K562 (cell line): Measurements from ENCODE around the gene SPATA21. TPM values are rescaled to one million over a fixed set of nuclear protein-coding genes. Genes with fewer than 3 reads are reported as not detected.
A peak's percentile ranks its signal among the peaks of the same experiment; 100 is the strongest.

Experiments
- ERF ChIP-seq: fragments of 450-650 bp; formaldehyde crosslinking; IDR thresholded peaks from 2 replicates; pipeline ENCODE4 v1.4.0; 2020; ENCODE audit warnings: mild to moderate bottlenecking, mixed read lengths
- ETV1 ChIP-seq: fragments of 450-650 bp; conservative IDR thresholded peaks from 2 replicates; pipeline ENCODE4 v1.6.1; 2016; ENCODE audit warnings: missing genetic modification characterization, control low read depth, low read depth, missing compliant biosample characterization
- FOXA1 ChIP-seq: fragments of 450-650 bp; IDR thresholded peaks from 2 replicates; pipeline ENCODE4 v1.6.1; 2016; ENCODE audit warnings: mild to moderate bottlenecking, borderline replicate concordance
- FOXK2 ChIP-seq, 2 experiments: fragments of 450-650 bp; IDR thresholded peaks in 1 of 2; conservative IDR thresholded peaks in 1 of 2; 2 replicates each; pipeline ENCODE4 v1.6.1; 2016; ENCODE audit warnings: low read depth in 2 of 2, mild to moderate bottlenecking in 1 of 2
- HDAC6 ChIP-seq: IDR thresholded peaks from 2 replicates; pipeline ENCODE4 v1.6.1; 2012; ENCODE audit warnings: low read depth, mild to moderate bottlenecking, control low read depth, inconsistent platforms, low read length, moderate library complexity
- MAFK ChIP-seq: IDR thresholded peaks from 2 replicates; pipeline ENCODE4 v1.6.1; 2011; ENCODE audit warnings: low read length, improper control_type of control experiment
- NONO ChIP-seq, 2 experiments: fragments of 200-400 bp in 1 of 2; fragments of 450-650 bp in 1 of 2; formaldehyde crosslinking in 1 of 2; IDR thresholded peaks; 2 replicates each; pipeline ENCODE4 v1.6.1; 2017; ENCODE audit warnings: low read depth in 2 of 2, mild to moderate bottlenecking in 2 of 2, moderate library complexity in 2 of 2, low read length in 1 of 2
- NR2C2 ChIP-seq, 2 experiments: fragments of 200-800 bp in 1 of 2; sonication (Bioruptor generic) in 1 of 2; sonication (generic) in 1 of 2; formaldehyde crosslinking in 1 of 2; IDR thresholded peaks; 2 replicates each; pipeline versions ENCODE4 v1.6.1 to v1.8.0; 2016 to 2022; ENCODE audit warnings: mild to moderate bottlenecking in 1 of 2, missing compliant biosample characterization in 1 of 2, missing genetic modification characterization in 1 of 2, missing genetic modification reagents in 1 of 2
- SAFB ChIP-seq: fragments of 200-400 bp; formaldehyde crosslinking; IDR thresholded peaks from 2 replicates; pipeline ENCODE4 v1.6.1; 2017; ENCODE audit warnings: low read depth, low read length, borderline replicate concordance
- SMARCB1 ChIP-seq: IDR thresholded peaks from 2 replicates; pipeline ENCODE4 v1.6.1; 2011; ENCODE audit warnings: improper control_type of control experiment, low read depth; ENCODE audit not compliant: insufficient read length
- ZNF507 ChIP-seq: conservative IDR thresholded peaks from 2 replicates; pipeline ENCODE4 v1.6.1; 2017; ENCODE audit warnings: missing genetic modification characterization, missing compliant biosample characterization
- ZNF707 ChIP-seq: fragments of 250-450 bp; sonication (Bioruptor Pico); conservative IDR thresholded peaks from 2 replicates; pipeline ENCODE4 v1.8.0; 2022; ENCODE audit warnings: inconsistent platforms, mild to moderate bottlenecking, moderate library complexity
- ZNF717 ChIP-seq: fragments of 250-450 bp; sonication (Bioruptor Pico); IDR thresholded peaks from 2 replicates; pipeline ENCODE4 v1.5.0; 2021
- polyA plus RNA-seq, 8 experiments: library from polyadenylated mRNA; depleted of rRNA in 4 of 8; stranded (reverse) in 5 of 8; unstranded in 3 of 8; fragments of >200 nt; fragmentation: Nextera tagmentation in 2 of 8; fragmentation: Illumina TruSeq in 1 of 8; extraction: Ambion mirVana in 2 of 8; extraction: Trizol in 1 of 8; gene quantifications; 2 replicates each; pipeline versions ENCODE4 v1.2.1 to v1.2.3, GENCODE V29; 2011 to 2014; ENCODE audit warnings: inconsistent platforms in 1 of 8, missing spikeins in 1 of 8
- total RNA-seq, 7 experiments: library from RNA; depleted of rRNA in 6 of 7; stranded (reverse); fragments of >200 nt in 6 of 7; fragmentation: Illumina TruSeq in 2 of 7; extraction: Trizol in 2 of 7; gene quantifications; 2 replicates each; pipeline versions ENCODE4 v1.2.1 to v1.2.3, GENCODE V29; 2011 to 2021; ENCODE audit warnings: low replicate concordance in 1 of 7
- TF ChIP-seq, protein P1 (sequence below): sonication (generic); formaldehyde crosslinking; IDR thresholded peaks from 2 replicates; pipeline ENCODE4 v1.8.0; 2022; ENCODE audit warnings: mild to moderate bottlenecking, missing genetic modification reagents
- TF ChIP-seq, protein P2 (sequence below): fragments of 450-650 bp; IDR thresholded peaks from 2 replicates; pipeline ENCODE4 v1.7.1; 2018; ENCODE audit warnings: mild to moderate bottlenecking, low read depth; ENCODE audit not compliant: partially characterized antibody
- TF ChIP-seq, protein P3 (sequence below): sonication (generic); formaldehyde crosslinking; IDR thresholded peaks from 2 replicates; pipeline ENCODE4 v1.8.1; 2023; ENCODE audit warnings: missing genetic modification reagents, mild to moderate bottlenecking, borderline replicate concordance

SPATA21 gene
- total and polyA plus RNA-seq, 9 of the 15 experiments (the other 6 are each of a cell fraction or from before 2014, with no cell fraction given): 0.10 to 0.36 (median 0.13) TPM; not detected in 3

DNA sequence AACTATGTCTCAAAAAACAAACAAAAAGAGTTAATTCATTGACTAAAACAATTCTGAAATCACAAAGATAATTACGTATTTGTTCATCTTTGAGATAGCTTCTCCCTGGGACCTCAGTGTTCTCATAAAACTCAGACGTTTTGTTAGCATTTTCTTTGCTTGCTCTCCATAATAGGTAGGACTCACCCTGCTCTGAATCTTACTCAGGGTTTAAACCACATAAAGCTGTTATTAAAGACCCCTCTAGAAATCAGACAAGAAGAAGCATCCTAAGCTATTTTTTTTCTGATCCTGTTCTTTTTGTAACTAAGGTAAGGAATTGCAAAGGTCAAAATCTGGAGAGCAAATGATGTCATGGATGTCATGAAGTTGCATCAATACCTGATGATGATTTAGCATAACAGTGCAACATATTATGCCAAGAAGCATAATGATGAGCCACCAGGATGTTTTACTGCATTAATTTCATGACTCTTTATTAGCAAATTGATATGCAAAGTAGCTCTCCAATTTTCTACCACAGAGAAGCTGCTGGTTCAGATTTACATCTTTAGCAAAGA lies 87.3 kb downstream of the SPATA21 start (continued):
- TF ChIP-seq, protein P1, sequence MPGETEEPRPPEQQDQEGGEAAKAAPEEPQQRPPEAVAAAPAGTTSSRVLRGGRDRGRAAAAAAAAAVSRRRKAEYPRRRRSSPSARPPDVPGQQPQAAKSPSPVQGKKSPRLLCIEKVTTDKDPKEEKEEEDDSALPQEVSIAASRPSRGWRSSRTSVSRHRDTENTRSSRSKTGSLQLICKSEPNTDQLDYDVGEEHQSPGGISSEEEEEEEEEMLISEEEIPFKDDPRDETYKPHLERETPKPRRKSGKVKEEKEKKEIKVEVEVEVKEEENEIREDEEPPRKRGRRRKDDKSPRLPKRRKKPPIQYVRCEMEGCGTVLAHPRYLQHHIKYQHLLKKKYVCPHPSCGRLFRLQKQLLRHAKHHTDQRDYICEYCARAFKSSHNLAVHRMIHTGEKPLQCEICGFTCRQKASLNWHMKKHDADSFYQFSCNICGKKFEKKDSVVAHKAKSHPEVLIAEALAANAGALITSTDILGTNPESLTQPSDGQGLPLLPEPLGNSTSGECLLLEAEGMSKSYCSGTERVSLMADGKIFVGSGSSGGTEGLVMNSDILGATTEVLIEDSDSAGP (CRISPR knock-in tag): no peak
- no peak for TF ChIP-seq ERF (CRISPR knock-in tag)
- TF ChIP-seq ZNF507: no peak
- no peak for TF ChIP-seq ETV1 (tag)
- TF ChIP-seq NONO (IDR thresholded peaks at IDR 0.05; ENCODE audit: low read depth in 2 of 2, low read length in 1 of 2): no peak
- TF ChIP-seq NR2C2 (CRISPR knock-in tag; IDR thresholded peaks at IDR 0.05): no peak
- TF ChIP-seq NR2C2 (tag; IDR thresholded peaks at IDR 0.05): peak; percentile 66; the same call in 1 of the 2 replicates
- no peak for TF ChIP-seq HDAC6
- TF ChIP-seq, protein P2, sequence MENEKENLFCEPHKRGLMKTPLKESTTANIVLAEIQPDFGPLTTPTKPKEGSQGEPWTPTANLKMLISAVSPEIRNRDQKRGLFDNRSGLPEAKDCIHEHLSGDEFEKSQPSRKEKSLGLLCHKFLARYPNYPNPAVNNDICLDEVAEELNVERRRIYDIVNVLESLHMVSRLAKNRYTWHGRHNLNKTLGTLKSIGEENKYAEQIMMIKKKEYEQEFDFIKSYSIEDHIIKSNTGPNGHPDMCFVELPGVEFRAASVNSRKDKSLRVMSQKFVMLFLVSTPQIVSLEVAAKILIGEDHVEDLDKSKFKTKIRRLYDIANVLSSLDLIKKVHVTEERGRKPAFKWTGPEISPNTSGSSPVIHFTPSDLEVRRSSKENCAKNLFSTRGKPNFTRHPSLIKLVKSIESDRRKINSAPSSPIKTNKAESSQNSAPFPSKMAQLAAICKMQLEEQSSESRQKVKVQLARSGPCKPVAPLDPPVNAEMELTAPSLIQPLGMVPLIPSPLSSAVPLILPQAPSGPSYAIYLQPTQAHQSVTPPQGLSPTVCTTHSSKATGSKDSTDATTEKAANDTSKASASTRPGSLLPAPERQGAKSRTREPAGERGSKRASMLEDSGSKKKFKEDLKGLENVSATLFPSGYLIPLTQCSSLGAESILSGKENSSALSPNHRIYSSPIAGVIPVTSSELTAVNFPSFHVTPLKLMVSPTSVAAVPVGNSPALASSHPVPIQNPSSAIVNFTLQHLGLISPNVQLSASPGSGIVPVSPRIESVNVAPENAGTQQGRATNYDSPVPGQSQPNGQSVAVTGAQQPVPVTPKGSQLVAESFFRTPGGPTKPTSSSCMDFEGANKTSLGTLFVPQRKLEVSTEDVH: no peak
- no peak for TF ChIP-seq FOXK2 (conservative IDR thresholded peaks at IDR 0.05 in 1 of 2, IDR thresholded peaks at IDR 0.05 in 1 of 2; ENCODE audit: low read depth in 2 of 2)
- peak; percentile 62 for TF ChIP-seq MAFK
- TF ChIP-seq ZNF707 (CRISPR knock-in tag): 0 out of 2 replicates have a peak, but pooled peaks have one; percentile 19
- TF ChIP-seq SAFB: no peak
- TF ChIP-seq, protein P3, sequence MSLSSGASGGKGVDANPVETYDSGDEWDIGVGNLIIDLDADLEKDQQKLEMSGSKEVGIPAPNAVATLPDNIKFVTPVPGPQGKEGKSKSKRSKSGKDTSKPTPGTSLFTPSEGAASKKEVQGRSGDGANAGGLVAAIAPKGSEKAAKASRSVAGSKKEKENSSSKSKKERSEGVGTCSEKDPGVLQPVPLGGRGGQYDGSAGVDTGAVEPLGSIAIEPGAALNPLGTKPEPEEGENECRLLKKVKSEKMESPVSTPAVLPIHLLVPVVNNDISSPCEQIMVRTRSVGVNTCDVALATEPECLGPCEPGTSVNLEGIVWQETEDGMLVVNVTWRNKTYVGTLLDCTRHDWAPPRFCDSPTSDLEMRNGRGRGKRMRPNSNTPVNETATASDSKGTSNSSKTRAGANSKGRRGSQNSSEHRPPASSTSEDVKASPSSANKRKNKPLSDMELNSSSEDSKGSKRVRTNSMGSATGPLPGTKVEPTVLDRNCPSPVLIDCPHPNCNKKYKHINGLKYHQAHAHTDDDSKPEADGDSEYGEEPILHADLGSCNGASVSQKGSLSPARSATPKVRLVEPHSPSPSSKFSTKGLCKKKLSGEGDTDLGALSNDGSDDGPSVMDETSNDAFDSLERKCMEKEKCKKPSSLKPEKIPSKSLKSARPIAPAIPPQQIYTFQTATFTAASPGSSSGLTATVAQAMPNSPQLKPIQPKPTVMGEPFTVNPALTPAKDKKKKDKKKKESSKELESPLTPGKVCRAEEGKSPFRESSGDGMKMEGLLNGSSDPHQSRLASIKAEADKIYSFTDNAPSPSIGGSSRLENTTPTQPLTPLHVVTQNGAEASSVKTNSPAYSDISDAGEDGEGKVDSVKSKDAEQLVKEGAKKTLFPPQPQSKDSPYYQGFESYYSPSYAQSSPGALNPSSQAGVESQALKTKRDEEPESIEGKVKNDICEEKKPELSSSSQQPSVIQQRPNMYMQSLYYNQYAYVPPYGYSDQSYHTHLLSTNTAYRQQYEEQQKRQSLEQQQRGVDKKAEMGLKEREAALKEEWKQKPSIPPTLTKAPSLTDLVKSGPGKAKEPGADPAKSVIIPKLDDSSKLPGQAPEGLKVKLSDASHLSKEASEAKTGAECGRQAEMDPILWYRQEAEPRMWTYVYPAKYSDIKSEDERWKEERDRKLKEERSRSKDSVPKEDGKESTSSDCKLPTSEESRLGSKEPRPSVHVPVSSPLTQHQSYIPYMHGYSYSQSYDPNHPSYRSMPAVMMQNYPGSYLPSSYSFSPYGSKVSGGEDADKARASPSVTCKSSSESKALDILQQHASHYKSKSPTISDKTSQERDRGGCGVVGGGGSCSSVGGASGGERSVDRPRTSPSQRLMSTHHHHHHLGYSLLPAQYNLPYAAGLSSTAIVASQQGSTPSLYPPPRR (CRISPR knock-in tag): no peak
- TF ChIP-seq SMARCB1: no peak
- no peak for TF ChIP-seq ZNF717
- TF ChIP-seq FOXA1: no peak
